Pancreas (tissue), 8 donors: ENCODE results near the gene TICAM2. TPM values are rescaled to one million over a fixed set of nuclear protein-coding genes. Genes with fewer than 3 reads are reported as not detected.

ENCODE experiments used
- polyA plus RNA-seq, 2 donors: library from polyadenylated mRNA; stranded (reverse); fragments of 200-250 nt; gene quantifications; one replicate each; pipeline ENCODE4 v1.2.3, GENCODE V29; 2013
- total RNA-seq, 6 donors: library from RNA; stranded (reverse); fragmentation: NEBNext Ultra II Directional in 4 of 6; extraction: Animal tissue kit (Norgen Biotek cat#: 25700) in 4 of 6; gene quantifications; one replicate each; pipeline versions ENCODE4 v1.2.1 to v1.2.4, GENCODE V29; 2021 to 2023
- donor health status: healthy with polysubstance abuse.
- donor health status: DM: no; HTN: no; CAD: no; lungs with moderate emphysema.
- donor health status: DM: no; HTN: no; CAD: no.
- donor health status: Bipolar disorder and iron deficiency.
- donor health status: DM: yes; HTN: yes; CAD: no.
- donor health status: DM: no; HTN: no; CAD: no.
- donor health status: DM: no; HTN: no; CAD: no.
- donor health status: DM: yes; HTN: yes; CAD: no.

TICAM2 gene
- total and polyA plus RNA-seq, 8 donors: 1.4 to 3.4 (median 2.0) TPM

Other genes with a start within 250 kb of the TICAM2 start
- gene FEM1C, start 57.7 kb downstream of the TICAM2 start, total RNA-seq: 10 to 100 TPM in 1 of 6 donors, 1 to 10 TPM in 5; 5.9 to 11.2 (median 8.0) TPM
- 1 to 10 TPM; 3.2 to 4.4 TPM for gene FEM1C, start 57.7 kb downstream of the TICAM2 start, polyA plus RNA-seq
- gene TMED7, start 23.6 kb upstream of the TICAM2 start, total RNA-seq: 10 to 100 TPM; 39.4 to 71.3 (median 63.7) TPM
- 10 to 100 TPM in 1 of 2 donors, 1 to 10 TPM in 1; 8.2 to 27.5 TPM for gene TMED7, start 23.6 kb upstream of the TICAM2 start, polyA plus RNA-seq
- 1 to 10 TPM; 1.9 to 8.7 (median 3.8) TPM for gene CDO1, start 214.2 kb upstream of the TICAM2 start, total RNA-seq
- gene CDO1, start 214.2 kb upstream of the TICAM2 start, polyA plus RNA-seq: 10 to 100 TPM in 1 of 2 donors, 1 to 10 TPM in 1; 6.7 to 19.7 TPM
- gene ATG12, start 239.1 kb upstream of the TICAM2 start, total RNA-seq: 10 to 100 TPM; 13.0 to 21.5 (median 14.6) TPM
- 10 to 100 TPM; 16.1 to 28.4 TPM for gene ATG12, start 239.1 kb upstream of the TICAM2 start, polyA plus RNA-seq
- 10 to 100 TPM; 40.6 to 58.4 (median 52.5) TPM for gene AP3S1, start 239.5 kb upstream of the TICAM2 start, total RNA-seq
- gene AP3S1, start 239.5 kb upstream of the TICAM2 start, polyA plus RNA-seq: 10 to 100 TPM; 26.0 to 36.4 TPM